NCI-H2081 (cell line): ENCODE measurements around the gene CALHM1.
"Not testable (repeated sequence)": the region's sequence is repeated elsewhere in the genome, so short reads cannot be mapped to it uniquely, and the experiment has no call there.

Source experiments
- DNase-seq, 2 experiments: peaks; one replicate each; lab custom pipeline; 2025; lab: John Stamatoyannopoulos, UW

The CALHM1 gene, protein sequence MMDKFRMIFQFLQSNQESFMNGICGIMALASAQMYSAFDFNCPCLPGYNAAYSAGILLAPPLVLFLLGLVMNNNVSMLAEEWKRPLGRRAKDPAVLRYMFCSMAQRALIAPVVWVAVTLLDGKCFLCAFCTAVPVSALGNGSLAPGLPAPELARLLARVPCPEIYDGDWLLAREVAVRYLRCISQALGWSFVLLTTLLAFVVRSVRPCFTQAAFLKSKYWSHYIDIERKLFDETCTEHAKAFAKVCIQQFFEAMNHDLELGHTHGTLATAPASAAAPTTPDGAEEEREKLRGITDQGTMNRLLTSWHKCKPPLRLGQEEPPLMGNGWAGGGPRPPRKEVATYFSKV

DNA sequence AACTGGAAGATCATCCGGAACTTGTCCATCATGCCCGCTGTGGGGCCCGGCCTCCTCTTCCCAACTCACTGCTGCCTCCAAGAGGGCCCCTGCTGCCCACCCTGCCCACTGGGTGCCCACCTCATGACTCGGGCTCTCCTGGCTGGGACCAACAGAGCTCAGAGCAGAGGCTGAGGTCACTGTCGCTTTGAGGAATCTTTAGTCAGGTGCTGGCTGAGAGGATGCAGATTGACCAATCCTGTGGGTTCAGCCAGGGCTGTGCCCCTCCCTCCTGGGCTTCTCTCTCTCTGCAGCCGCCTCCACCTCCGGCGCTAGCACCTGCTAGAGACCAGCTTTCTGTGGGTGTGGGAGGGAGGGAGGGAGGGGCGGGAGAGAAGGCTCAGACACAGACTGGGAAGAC, at the start of gene CALHM1:
Gene CALHM1, minus strand, starts transcription at position 181 of the 400 bp plus-strand sequence. Its CDS starts 149 bp downstream, at position 32.
- DNase-seq: no peak

DNA sequence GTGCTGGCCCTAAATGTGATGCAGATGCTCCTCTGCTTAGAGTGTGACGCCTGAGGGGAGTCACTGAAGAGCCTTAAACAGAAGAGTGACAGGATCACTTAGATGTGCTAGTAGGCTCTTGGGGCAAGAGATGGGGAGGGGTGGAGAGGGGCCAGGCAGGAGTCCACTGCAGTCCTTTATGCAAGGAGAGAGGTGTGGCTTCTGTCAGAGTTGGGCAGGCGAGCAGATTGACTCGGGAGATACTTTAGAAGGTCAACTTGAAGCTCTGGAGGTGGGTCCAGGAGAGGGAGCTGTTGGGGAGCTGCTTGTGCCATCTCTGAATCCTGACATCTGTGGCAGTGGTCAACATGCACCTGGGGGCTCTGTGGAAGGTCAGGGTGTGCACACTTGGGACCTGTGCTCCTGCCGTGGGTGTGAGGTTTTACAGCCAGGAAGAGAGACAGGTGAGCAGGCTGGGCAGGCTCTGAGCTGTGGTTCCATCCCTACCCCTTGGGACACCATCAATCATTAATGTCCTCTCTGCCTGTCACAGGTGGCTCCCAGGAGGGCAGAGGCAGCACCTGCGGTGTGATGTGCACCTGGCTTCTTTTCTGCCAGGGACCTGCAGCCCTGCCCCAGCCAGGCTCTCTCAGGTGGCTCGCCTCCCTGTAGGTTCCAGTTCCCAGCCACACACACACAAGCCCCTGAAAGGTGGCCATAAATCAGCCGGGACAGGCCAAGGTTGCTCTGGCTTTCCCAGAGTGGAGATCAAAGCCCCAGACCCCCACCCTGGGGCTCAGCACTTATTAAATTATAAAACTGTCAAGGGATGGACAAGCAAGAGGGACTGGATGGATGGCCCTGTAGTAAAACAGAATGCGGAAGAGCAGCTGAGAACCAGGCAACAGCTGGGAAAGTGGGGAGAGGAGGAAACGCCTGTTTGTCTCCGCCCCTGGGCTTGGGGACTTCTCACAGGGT, 48.8 kb upstream of the CALHM1 start:
- peak in 1 of 2 experiments; percentile 75 for DNase-seq

GRCh38 chr10:103506061-103506460, 47.4 kb upstream of the CALHM1 start:
- no peak for DNase-seq

- no peak for DNase-seq
These were observed 45.6 kb upstream of the CALHM1 start for GRCh38 chr10:103504181-103504783.

- not testable (repeated sequence) for DNase-seq
These were observed 45.1 kb upstream of the CALHM1 start for GRCh38 chr10:103503777-103504176.

DNA sequence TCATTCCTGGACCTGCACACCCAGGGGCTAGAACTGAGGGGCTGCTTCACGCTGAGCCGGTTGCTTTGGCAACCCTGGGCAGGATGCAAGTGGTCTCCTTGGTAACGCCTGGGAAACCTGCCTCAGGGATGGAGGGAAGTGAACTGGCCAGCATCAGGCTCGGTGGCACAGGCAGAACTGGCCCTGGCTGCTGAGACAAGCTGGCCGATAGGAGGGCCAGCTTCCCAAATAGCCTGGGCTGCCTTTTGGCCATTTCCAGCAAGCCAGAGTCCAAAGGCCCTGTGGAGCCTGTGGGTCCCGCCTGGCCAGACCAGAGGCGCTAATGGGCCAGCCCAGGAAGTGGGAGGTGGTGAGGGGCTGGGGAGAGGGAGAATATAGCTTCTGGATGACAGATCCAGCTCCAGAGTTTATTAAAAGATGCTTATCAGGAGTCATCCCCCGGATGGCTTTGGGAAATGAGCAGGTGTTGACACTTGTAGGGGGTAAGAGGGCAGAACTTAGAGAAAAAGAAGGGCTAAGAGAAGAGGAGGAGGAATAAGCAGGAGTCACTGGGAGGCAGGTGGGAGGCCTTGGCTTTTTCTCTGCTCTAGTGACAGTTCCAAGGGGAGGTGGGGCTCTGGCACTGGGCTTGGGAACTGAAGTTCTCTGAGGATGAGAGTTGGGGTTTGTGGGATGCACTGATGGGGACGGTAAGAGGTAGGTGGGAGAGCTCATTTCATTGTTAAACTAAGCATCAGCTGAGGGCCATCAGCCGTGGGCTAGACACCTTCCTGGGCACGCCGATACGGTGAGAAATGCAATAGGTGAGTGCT, 44.4 kb upstream of the CALHM1 start:
- DNase-seq: no peak

DNA sequence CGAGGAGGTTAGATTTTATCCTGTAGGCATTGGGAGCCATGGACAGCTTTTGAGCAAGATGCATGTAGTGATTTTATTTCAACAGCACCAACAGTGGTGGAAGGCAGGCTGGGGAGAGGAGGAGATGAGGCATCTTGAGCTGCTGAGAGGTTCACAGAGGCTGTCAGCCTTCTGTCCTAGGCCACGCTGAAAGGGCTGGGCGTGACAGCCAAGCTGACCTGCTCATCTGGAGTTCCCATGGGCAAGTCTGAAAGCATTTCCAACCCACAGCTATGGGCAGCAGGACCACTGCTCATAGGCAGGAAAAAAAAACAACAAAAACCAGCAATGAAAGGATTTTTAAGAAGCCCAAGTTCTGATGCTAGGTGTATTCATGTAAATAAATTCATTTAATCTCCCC, 42.5 kb upstream of the CALHM1 start:
- DNase-seq: no peak

- no peak for DNase-seq
These were observed 41.8 kb upstream of the CALHM1 start for GRCh38 chr10:103500481-103500880.

DNA sequence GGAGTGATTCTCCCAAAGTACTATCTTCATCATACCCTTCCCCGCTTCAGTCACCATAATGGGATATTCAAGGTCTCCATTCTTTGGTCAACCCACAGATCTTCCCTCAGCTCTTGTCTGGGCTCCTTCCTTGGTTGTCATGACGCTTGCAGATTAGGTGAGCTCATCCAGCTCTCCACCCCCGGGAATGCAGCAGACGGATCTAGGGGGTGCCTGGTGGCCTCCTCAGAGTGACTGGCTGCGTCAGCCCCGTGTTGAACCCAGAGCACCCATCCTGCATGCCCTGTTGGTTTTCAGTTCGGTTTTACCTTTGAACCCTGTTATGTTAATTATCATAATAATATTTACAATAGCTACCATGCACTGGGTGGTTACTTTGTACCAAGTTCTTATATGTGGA, 41.2 kb upstream of the CALHM1 start:
- no peak for DNase-seq

DNA sequence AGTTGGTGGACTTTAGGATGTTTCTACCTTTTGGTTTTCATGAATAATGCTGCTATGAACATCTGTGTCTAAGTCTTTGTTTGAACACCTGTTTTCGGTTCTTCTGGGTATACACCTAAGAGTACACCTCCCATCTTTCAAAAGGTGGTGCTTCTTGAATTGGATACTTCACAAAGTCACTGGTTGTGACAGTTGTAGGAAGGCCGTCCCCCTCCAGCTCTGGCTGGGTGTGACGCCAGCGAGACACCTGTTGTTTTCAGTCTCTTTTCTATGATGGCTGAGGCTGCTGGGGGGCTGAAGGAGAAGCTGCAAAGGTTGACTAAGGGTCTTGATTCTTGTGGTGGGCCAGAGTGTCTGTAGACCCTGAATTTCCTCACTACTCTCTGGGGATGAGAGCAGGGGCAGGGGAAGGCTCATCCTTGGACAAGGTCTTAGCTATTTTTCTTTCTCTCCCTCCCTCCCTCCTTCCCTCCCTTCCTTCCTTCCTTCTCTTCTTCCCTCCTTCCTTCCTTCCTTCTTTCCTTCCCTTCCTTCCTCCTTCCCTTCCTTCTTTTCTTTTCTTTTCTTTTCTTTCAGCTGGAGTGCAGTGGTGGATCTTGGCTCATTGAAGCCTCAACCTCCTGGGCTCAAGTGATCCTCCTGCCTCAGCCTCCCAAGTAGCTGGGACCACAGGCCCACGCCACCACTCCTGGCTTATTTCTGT, 40.4 kb upstream of the CALHM1 start:
- DNase-seq: no peak

GRCh38 chr10:103497161-103497915, 38.6 kb upstream of the CALHM1 start:
- no peak for DNase-seq

- no peak for DNase-seq
These were observed 36.6 kb upstream of the CALHM1 start for GRCh38 chr10:103495321-103495720.

DNA sequence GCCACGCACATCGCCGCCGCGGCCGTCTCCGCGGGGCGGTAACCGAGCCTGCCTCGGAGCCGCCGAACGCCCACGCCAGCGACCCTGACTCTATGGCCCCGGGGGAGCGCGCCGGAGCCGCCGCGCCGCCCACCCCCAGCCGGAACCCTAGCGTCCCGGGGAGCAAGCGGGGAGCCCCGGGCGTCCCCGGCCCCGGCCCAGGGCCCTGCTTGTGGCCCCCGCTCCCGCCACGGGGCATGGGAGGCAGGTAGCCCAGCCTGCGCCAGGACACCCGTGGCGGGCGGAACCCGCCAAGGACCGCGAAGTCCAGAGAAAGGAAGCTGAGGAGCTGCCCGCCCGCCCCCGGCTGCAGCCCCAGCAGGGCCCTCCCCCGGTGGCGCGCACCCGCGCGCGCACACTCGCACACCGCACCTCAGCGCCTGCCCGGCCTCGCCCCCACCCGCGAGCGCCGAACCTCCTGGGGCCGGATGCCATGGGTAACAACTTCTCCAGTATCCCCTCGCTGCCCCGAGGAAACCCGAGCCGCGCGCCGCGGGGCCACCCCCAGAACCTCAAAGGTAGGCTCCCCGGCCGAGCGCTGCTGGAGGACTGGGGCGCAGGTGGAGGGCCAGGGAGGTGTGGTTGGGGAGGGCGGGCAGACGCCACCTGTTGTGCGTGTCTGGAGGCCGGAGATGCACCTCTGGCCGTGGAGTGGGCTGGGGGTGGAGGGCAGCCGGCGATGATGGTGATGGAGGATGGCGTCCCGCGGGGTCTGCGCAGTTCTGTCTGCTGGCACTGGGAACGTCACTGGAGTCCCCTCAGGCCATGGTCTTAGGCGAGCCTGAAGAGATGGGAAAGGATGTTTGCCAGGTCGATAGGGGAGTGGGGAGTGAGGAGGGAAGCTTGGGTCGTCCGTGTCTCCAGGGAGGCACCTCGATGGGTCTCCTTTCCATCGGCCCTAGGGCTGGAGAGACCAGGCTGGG, 35.5 kb upstream of the CALHM1 start:
- no peak for DNase-seq

GRCh38 chr10:103493362-103493915, 34.7 kb upstream of the CALHM1 start, which contains the start of gene NEURL1:
NEURL1 (plus strand) TSS chr10:103493705; CDS start chr10:103494388, 683 bp downstream.
- DNase-seq: peak in 1 of 2 experiments; percentile 36

GRCh38 chr10:103492655-103493261, 34.1 kb upstream of the CALHM1 start:
- no peak for DNase-seq

GRCh38 chr10:103491729-103492364, 33.1 kb upstream of the CALHM1 start:
- DNase-seq: no peak

DNA sequence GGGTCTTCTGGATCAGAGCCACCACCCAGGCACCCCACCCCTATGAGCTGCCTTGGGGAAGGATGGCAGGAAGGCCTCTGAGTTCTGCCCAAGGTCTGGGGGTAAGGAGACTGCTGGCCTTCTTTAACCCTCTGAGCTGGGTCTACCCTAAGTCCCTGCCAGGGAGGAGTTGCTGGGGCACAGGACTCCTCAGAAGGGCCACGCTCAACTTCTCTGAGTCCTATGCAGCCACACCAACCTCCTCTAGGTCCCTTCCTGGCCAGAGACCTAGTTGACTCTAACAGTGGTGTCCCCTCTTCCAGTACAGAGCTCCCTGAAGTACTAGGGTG, 32.2 kb upstream of the CALHM1 start:
- DNase-seq: no peak

DNA sequence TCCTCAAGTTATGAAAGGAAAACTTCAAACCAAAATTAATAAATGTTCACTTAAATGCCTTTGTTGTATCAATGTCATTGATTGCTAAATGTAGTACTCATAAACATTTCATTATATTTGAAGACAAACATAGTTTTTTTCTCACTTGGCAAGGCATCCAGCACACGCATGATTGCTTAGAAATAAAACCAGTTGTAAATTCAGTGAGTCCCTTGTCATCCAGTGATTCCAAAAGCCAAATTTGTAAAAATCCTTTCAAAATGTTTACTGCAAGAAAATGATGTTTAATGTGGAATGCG, 28.7 kb upstream of the CALHM1 start:
- DNase-seq: no peak
